Suprapubic skin (tissue), 3 donors: ENCODE results near the gene KLHL29.

Experiments used
- CTCF ChIP-seq, 2 donors: fragments of 200-600 bp in 1 of 2; fragments of 450-650 bp in 1 of 2; sonication (generic) in 1 of 2; IDR thresholded peaks; one replicate each; pipeline ENCODE4 v1.5.1; 2016 to 2019; ENCODE audit warnings: antibody characterized with exemption in 2 of 2, mild to moderate bottlenecking in 1 of 2, moderate library complexity in 1 of 2
- POLR2AphosphoS5 ChIP-seq, 3 donors: sonication (generic); formaldehyde crosslinking; IDR thresholded peaks; one replicate each; pipeline ENCODE4 v1.6.1; 2017; ENCODE audit warnings: antibody characterized with exemption in 3 of 3

- TF ChIP-seq POLR2AphosphoS5 (IDR thresholded peaks at IDR 0.05) (no peak), CTCF (IDR thresholded peaks at IDR 0.05) (no peak)
These were observed 301.5 kb downstream of the KLHL29 start for GRCh38 chr2:23686405-23687029.
